Measurements from ENCODE around the gene MYBPC2.

DNA sequence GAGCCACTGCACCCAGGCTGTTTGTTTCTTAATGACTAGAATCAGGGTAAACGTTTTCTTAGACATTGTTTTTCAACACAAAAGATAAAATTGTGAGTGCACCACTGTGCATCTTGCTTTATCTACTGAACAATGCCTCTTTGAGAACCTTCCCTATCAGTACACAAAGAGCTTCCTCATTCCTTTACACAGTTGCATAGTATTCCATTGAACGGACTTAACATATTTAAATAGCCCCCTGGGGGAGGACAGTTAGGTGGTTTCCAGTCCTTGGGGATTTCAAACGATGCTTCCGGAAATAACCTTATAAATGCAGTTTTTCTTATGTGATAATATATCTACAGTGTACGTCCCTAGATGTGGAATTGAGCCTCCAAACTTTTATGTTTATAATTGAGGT lies 39.9 kb upstream of the MYBPC2 start:
- TF ChIP-seq ARNTL (CRISPR knock-in tag; IDR thresholded peaks at IDR 0.05; ENCODE audit: borderline replicate concordance, low read depth) (no peak), ZFP30 (CRISPR knock-in tag; IDR thresholded peaks at IDR 0.05) (no peak), TOX (CRISPR knock-in tag; IDR thresholded peaks at IDR 0.05; ENCODE audit: borderline replicate concordance) (no peak), PPARA (CRISPR knock-in tag; IDR thresholded peaks at IDR 0.05; ENCODE audit: borderline replicate concordance) (no peak), CSDC2 (CRISPR knock-in tag; IDR thresholded peaks at IDR 0.05) (no peak)
- TF ChIP-seq, protein P1, sequence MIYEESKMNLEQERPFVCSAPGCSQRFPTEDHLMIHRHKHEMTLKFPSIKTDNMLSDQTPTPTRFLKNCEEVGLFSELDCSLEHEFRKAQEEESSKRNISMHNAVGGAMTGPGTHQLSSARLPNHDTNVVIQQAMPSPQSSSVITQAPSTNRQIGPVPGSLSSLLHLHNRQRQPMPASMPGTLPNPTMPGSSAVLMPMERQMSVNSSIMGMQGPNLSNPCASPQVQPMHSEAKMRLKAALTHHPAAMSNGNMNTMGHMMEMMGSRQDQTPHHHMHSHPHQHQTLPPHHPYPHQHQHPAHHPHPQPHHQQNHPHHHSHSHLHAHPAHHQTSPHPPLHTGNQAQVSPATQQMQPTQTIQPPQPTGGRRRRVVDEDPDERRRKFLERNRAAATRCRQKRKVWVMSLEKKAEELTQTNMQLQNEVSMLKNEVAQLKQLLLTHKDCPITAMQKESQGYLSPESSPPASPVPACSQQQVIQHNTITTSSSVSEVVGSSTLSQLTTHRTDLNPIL (CRISPR knock-in tag; IDR thresholded peaks at IDR 0.05; ENCODE audit: low read depth): no peak
- TF ChIP-seq, protein P2, sequence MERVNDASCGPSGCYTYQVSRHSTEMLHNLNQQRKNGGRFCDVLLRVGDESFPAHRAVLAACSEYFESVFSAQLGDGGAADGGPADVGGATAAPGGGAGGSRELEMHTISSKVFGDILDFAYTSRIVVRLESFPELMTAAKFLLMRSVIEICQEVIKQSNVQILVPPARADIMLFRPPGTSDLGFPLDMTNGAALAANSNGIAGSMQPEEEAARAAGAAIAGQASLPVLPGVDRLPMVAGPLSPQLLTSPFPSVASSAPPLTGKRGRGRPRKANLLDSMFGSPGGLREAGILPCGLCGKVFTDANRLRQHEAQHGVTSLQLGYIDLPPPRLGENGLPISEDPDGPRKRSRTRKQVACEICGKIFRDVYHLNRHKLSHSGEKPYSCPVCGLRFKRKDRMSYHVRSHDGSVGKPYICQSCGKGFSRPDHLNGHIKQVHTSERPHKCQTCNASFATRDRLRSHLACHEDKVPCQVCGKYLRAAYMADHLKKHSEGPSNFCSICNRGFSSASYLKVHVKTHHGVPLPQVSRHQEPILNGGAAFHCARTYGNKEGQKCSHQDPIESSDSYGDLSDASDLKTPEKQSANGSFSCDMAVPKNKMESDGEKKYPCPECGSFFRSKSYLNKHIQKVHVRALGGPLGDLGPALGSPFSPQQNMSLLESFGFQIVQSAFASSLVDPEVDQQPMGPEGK (CRISPR knock-in tag; IDR thresholded peaks at IDR 0.05; ENCODE audit: borderline replicate concordance): no peak

Data from SK-N-SH treated with all-trans-retinoic acid at 6 μM for 48 hours (cell line).